Kidney (tissue), 14 donors: Measurements from ENCODE around the gene TMEM97. TPM values are rescaled to one million over a fixed set of nuclear protein-coding genes. Genes with fewer than 3 reads are reported as not detected.

Experiments used
- DNase-seq, 5 donors: peaks; one replicate each; pipeline ENCODE4 v3.0.0-alpha.2; 2013 to 2020
- FAIRE-seq: peaks from 2 replicates; lab custom pipeline; 2012; peaks lifted over from hg19 to GRCh38; lab: Jason Lieb, UNC
- H3K27ac ChIP-seq, 2 donors: one replicate each; pipeline ENCODE4 v1.7.0; 2013; ENCODE audit warnings: low read depth in 2 of 2, low read length in 2 of 2, inconsistent platforms in 1 of 2
- H3K27me3 ChIP-seq: one replicate; pipeline ENCODE4 v1.7.1; 2013; ENCODE audit warnings: low read length, inconsistent platforms; ENCODE audit not compliant: control insufficient read depth, insufficient read depth
- H3K36me3 ChIP-seq, 3 donors: one replicate each; pipeline versions ENCODE4 v1.7.0 to v1.7.1; 2013; ENCODE audit warnings: low read length in 3 of 3, control low read depth in 1 of 3, inconsistent platforms in 1 of 3; ENCODE audit not compliant: insufficient read depth in 3 of 3, control insufficient read depth in 2 of 3
- H3K4me1 ChIP-seq, 3 donors: one replicate each; pipeline versions ENCODE4 v1.7.0 to v1.7.1; 2013; ENCODE audit warnings: low read length in 3 of 3, inconsistent platforms in 1 of 3, low read depth in 1 of 3; ENCODE audit not compliant: control insufficient read depth in 2 of 3, insufficient read depth in 2 of 3
- H3K4me3 ChIP-seq, 3 donors: one replicate each; pipeline versions ENCODE4 v1.7.0 to v1.8.1; 2013; ENCODE audit warnings: low read length in 3 of 3, control low read depth in 1 of 3, inconsistent platforms in 1 of 3
- H3K9ac ChIP-seq, 3 donors: one replicate each; pipeline versions ENCODE4 v1.7.0 to v1.7.1; 2013; ENCODE audit warnings: low read length in 3 of 3, control low read depth in 1 of 3, inconsistent platforms in 1 of 3
- H3K9me3 ChIP-seq, 3 donors: one replicate each; pipeline versions ENCODE4 v1.7.0 to v1.7.1; 2013; ENCODE audit warnings: low read length in 3 of 3, control low read depth in 1 of 3, inconsistent platforms in 1 of 3; ENCODE audit not compliant: control insufficient read depth in 2 of 3, insufficient read depth in 1 of 3
- CTCF ChIP-seq: IDR thresholded peaks from 3 replicates; pipeline ENCODE4 v1.5.1; 2012; ENCODE audit warnings: mild to moderate bottlenecking, moderate library complexity, borderline replicate concordance; ENCODE audit not compliant: insufficient read depth; ENCODE audit errors: extremely low read depth
- intact Hi-C: fragments of 100-400 bp; cut with DNase I; formaldehyde crosslinking; loops from one replicate; pipeline ENCODE4 v1.11.1; 2022
- polyA plus RNA-seq: library from polyadenylated mRNA; stranded (reverse); fragments of 350-450 nt; fragmentation: Illumina TruSeq; extraction: RNeasy Lipid Tissue Mini Kit (QIAGEN cat#74804); gene quantifications from one replicate; pipeline ENCODE4 v1.2.3, GENCODE V29; 2014; ENCODE audit warnings: low read depth, low replicate concordance; ENCODE audit not compliant: insufficient read depth
- total RNA-seq: library from RNA; stranded (reverse); fragmentation: NEBNext Ultra II Directional; extraction: Animal tissue kit (Norgen Biotek cat#: 25700); gene quantifications from one replicate; pipeline ENCODE4 v1.2.1, GENCODE V29; 2021
- donor health status: control.
- donor health status: control.
- donor health status: control.
- donor health status: control.
- donor health status: control.
- donor health status: DM: yes; HTN: yes; CAD: no.
- donor health status: Normal renal cell carcinoma (clear cell type).

Gene TMEM97
- total and polyA plus RNA-seq, 2 donors from 2014 or later = 10.2 to 11.6 TPM

GRCh38 chr17:28368915-28369683 is 50.1 kb downstream of the TMEM97 start:
- Histone ChIP-seq H3K27ac (no peak overlapping the region), H3K36me3 (peaks cover 0 to 3% (median 0%) of the 10 kb centered on the region in 3 donors), H3K9me3 (no peaks in the 10 kb centered on the region), H3K27me3 (no peaks in the 10 kb centered on the region), H3K4me3 (no peak overlapping the region), H3K4me1 (peaks cover 0 to 17% (median 3%) of the 10 kb centered on the region in 3 donors), H3K9ac (no peak overlapping the region)
- TF ChIP-seq CTCF = no peak
- intact Hi-C loops = no loop called here
- FAIRE-seq = no peak
- DNase-seq = no peak

GRCh38 chr17:28369684-28370034 is 50.7 kb downstream of the TMEM97 start:
- Histone ChIP-seq H3K9ac (no peak overlapping the region), H3K27ac (no peak overlapping the region), H3K9me3 (no peaks in the 10 kb centered on the region), H3K4me3 (no peak overlapping the region), H3K36me3 (no peaks in the 10 kb centered on the region), H3K4me1 (peaks cover 0 to 17% (median 3%) of the 10 kb centered on the region in 3 donors), H3K27me3 (no peaks in the 10 kb centered on the region)
- no peak for FAIRE-seq
- DNase-seq = peak in 1 of 5 donors; percentile 65
- intact Hi-C loops = no loop called here
- TF ChIP-seq CTCF = no peak

GRCh38 chr17:28370035-28370743 is 51.2 kb downstream of the TMEM97 start, which contains the start of gene VTN:
Gene VTN (minus strand): TSS chr17:28370307. CDS start chr17:28370203, 104 bp downstream.
- no peaks in the 10 kb centered on the region for H3K27me3 ChIP-seq
- intact Hi-C loops = no loop called here
- DNase-seq = peak in 4 of 5 donors; percentile 18 to 92 (median 50)
- no peaks in the 10 kb centered on the region for H3K9me3 ChIP-seq
- TF ChIP-seq CTCF = no peak
- no peaks in the 10 kb centered on the region for H3K36me3 ChIP-seq
- peaks cover 0 to 17% (median 3%) of the 10 kb centered on the region in 3 donors for H3K4me1 ChIP-seq
- peak within 1 kb of the TSS in 1 of 2 donors; percentile 28 for H3K27ac ChIP-seq
- no peak within 1 kb of the TSS for H3K4me3 ChIP-seq
- no peak for FAIRE-seq
- no peak within 1 kb of the TSS for H3K9ac ChIP-seq
